Suprapubic skin (tissue), 3 donors: ENCODE measurements around the gene PPP1R10.

Experiments used
- POLR2AphosphoS5 ChIP-seq, 3 donors: sonication (generic); formaldehyde crosslinking; IDR thresholded peaks; one replicate each; pipeline ENCODE4 v1.6.1; 2017; ENCODE audit warnings: antibody characterized with exemption in 3 of 3
- TF ChIP-seq, protein P1 (sequence below), 2 donors: fragments of 200-600 bp in 1 of 2; fragments of 450-650 bp in 1 of 2; sonication (generic) in 1 of 2; IDR thresholded peaks; one replicate each; pipeline ENCODE4 v1.5.1; 2016 to 2019; ENCODE audit warnings: antibody characterized with exemption in 2 of 2, mild to moderate bottlenecking in 1 of 2, moderate library complexity in 1 of 2

GRCh38 chr6:30572148-30572547 lies 44.9 kb downstream of the PPP1R10 start:
- TF ChIP-seq, protein P1, sequence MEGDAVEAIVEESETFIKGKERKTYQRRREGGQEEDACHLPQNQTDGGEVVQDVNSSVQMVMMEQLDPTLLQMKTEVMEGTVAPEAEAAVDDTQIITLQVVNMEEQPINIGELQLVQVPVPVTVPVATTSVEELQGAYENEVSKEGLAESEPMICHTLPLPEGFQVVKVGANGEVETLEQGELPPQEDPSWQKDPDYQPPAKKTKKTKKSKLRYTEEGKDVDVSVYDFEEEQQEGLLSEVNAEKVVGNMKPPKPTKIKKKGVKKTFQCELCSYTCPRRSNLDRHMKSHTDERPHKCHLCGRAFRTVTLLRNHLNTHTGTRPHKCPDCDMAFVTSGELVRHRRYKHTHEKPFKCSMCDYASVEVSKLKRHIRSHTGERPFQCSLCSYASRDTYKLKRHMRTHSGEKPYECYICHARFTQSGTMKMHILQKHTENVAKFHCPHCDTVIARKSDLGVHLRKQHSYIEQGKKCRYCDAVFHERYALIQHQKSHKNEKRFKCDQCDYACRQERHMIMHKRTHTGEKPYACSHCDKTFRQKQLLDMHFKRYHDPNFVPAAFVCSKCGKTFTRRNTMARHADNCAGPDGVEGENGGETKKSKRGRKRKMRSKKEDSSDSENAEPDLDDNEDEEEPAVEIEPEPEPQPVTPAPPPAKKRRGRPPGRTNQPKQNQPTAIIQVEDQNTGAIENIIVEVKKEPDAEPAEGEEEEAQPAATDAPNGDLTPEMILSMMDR (IDR thresholded peaks at IDR 0.05): no peak
- TF ChIP-seq POLR2AphosphoS5 (IDR thresholded peaks at IDR 0.05): no peak
